B cell (primary cell): Measurements from ENCODE around the gene INSRR.

ENCODE experiments used
- CTCF ChIP-seq: fragments of 200-600 bp; IDR thresholded peaks from one replicate; pipeline ENCODE4 v1.8.0; 2022; ENCODE audit warnings: antibody characterized with exemption, mild to moderate bottlenecking
- EZH2 ChIP-seq: IDR thresholded peaks from 2 replicates; pipeline ENCODE4 v1.6.1; 2012; ENCODE audit warnings: borderline replicate concordance, low read depth, mild to moderate bottlenecking, moderate library complexity, low read length; ENCODE audit not compliant: insufficient read depth, poor library complexity, severe bottlenecking

GRCh38 chr1:156809711-156810366 is 49.1 kb downstream of the INSRR start:
- no peak for TF ChIP-seq CTCF
- no peak for TF ChIP-seq EZH2
